Measurements from ENCODE around the gene TULP3.
"Not testable (repeated sequence)": the region's sequence is repeated elsewhere in the genome, so short reads cannot be mapped to it uniquely, and the experiment has no call there.

TULP3 gene

GRCh38 chr12:2890388-2891239 is at the start of gene TULP3:
TSS of gene TULP3 (plus strand) at chr12:2890891. CDS start at chr12:2890948, 57 bp downstream.
- peak; percentile 92 to 95 for DNase-seq (ENCODE audit: low read depth in 2 of 2)

GRCh38 chr12:2841056-2841650 is 49.5 kb upstream of the TULP3 start:
- DNase-seq (ENCODE audit: low read depth in 2 of 2): no peak

GRCh38 chr12:2842948-2843347 is 47.7 kb upstream of the TULP3 start:
- no peak for DNase-seq (ENCODE audit: low read depth in 2 of 2)

- peak in 1 of 2 experiments; percentile 3 for DNase-seq (ENCODE audit: low read depth in 2 of 2)
Measured at GRCh38 chr12:2844786-2845185, 45.9 kb upstream of the TULP3 start.

- peak; percentile 19 to 34 for DNase-seq (ENCODE audit: low read depth in 2 of 2)
Measured at GRCh38 chr12:2845280-2845679, 45.4 kb upstream of the TULP3 start.

- no peak for DNase-seq (ENCODE audit: low read depth in 2 of 2)
Measured at GRCh38 chr12:2851931-2852330, 38.8 kb upstream of the TULP3 start.

- peak; percentile 49 to 54 for DNase-seq (ENCODE audit: low read depth in 2 of 2)
Measured at GRCh38 chr12:2853626-2854025, 37.1 kb upstream of the TULP3 start.

GRCh38 chr12:2854669-2855453 is 35.8 kb upstream of the TULP3 start:
- no peak for DNase-seq (ENCODE audit: low read depth in 2 of 2)

- DNase-seq (ENCODE audit: low read depth in 2 of 2): no peak
Measured at GRCh38 chr12:2855546-2855945, 35.1 kb upstream of the TULP3 start.

GRCh38 chr12:2856051-2856450 is 34.6 kb upstream of the TULP3 start:
- DNase-seq (ENCODE audit: low read depth in 2 of 2): no peak

GRCh38 chr12:2857021-2857431 is 33.7 kb upstream of the TULP3 start, which contains the start of gene TEX52:
TSS of gene TEX52 (minus strand) at chr12:2857039. CDS start at chr12:2857026, 13 bp downstream.
- no peak for DNase-seq (ENCODE audit: low read depth in 2 of 2)

GRCh38 chr12:2857576-2857975 is 33.1 kb upstream of the TULP3 start:
- DNase-seq (ENCODE audit: low read depth in 2 of 2): no peak

GRCh38 chr12:2858334-2858733 is 32.4 kb upstream of the TULP3 start:
- DNase-seq (ENCODE audit: low read depth in 2 of 2): no peak

GRCh38 chr12:2858944-2859421 is 31.7 kb upstream of the TULP3 start:
- DNase-seq (ENCODE audit: low read depth in 2 of 2): no peak

- DNase-seq (ENCODE audit: low read depth in 2 of 2): no peak
Measured at GRCh38 chr12:2860170-2860569, 30.5 kb upstream of the TULP3 start.

- no peak for DNase-seq (ENCODE audit: low read depth in 2 of 2)
Measured at GRCh38 chr12:2862876-2863275, 27.8 kb upstream of the TULP3 start.

- DNase-seq (ENCODE audit: low read depth in 2 of 2): not testable (repeated sequence)
Measured at GRCh38 chr12:2863402-2863801, 27.3 kb upstream of the TULP3 start.

- no peak for DNase-seq (ENCODE audit: low read depth in 2 of 2)
Measured at GRCh38 chr12:2864198-2864597, 26.5 kb upstream of the TULP3 start.

- DNase-seq (ENCODE audit: low read depth in 2 of 2): not testable (repeated sequence)
Measured at GRCh38 chr12:2868986-2869632, 21.6 kb upstream of the TULP3 start.

- DNase-seq (ENCODE audit: low read depth in 2 of 2): no peak
Measured at GRCh38 chr12:2876431-2877046, 14.2 kb upstream of the TULP3 start.

Data from fibroblast of skin of left biceps (primary cell).